Stimulated activated CD8-positive, alpha-beta memory T cell treated with anti-CD3 and anti-CD28 coated beads, Interleukin-12 subunit alpha, Interleukin-12 subunit beta, amount 100 ng/mL, for 4 hours (primary cell): ENCODE measurements around the gene TPBGL.
"Not testable (repeated sequence)": the region's sequence is repeated elsewhere in the genome, so short reads cannot be mapped to it uniquely, and the experiment has no call there.

Source experiments
- DNase-seq: peaks from one replicate; pipeline ENCODE4 v3.0.0-alpha.2; 2020; ENCODE audit warnings: low read depth

TPBGL gene

DNA sequence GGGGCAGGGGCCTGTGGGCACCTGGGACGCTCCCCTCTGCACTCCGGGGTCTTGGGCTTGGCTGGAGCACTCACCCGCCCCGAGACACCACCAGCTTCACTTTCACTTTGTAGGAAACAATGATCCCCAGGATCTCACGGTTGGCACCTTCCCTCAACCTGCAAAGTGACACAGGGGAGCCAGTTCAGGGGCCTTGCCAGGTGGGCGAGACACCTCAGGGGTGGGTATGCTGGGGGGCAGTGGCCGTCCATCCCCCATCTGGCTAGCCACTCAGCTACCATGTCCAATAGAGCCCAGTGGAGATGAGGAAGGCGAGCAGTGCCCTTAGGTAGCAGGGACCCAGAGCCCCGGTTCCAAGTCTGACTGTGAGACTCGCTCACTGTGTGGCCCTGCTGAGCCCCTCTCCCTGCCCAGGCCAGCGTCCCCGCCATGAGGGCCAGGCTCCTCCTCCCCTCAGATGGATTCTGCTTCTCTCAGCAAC is 32.3 kb downstream of the TPBGL start:
- no peak for DNase-seq

DNA sequence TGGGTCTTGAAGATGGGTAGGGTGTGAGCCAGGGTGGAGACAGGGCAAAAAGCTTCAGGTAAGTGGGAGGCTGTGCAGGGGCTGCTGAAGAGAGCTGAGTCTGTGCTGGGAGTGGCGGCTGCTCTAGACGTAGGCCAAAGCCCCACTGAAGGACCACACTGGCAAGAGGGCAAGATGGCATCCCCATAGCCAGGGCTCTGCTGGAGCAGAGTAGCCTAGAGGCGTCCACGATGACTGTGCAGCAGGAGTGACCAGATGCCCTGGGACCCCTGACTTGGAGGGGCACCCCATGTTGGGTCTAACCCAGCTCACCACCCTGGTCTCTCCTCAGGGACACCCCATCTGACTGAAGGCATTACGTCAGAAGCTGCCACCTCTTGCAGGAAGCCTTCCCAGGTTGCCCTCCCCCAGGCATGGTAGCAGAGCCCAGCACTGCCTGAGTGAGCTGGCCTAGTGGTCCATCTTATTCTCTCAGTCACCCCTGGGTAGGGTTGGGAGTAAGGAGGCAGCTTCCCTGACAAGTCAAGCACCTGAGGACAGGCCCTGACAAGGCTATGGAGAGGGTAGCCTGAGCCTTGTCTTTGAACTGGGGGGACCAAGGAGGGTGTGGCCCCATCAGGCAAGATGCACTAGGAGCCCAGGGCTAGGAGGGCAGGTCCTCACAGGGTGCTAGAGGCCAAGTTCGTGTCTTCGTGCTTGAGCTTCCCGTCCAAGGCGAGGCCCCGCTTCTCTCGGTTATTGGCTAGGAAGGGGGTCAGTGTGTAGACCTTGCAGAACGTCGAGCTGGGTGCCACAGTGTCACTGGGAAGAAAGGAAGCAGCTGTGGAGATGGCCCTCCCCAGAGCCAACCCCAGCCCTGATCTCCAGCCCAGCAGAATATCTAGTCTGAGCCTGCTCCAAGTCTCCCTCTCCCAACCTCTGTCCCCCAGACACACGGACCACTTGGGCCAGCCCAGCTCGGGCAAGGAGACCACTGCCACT is 33.1 kb downstream of the TPBGL start:
- DNase-seq, result no peak

DNA sequence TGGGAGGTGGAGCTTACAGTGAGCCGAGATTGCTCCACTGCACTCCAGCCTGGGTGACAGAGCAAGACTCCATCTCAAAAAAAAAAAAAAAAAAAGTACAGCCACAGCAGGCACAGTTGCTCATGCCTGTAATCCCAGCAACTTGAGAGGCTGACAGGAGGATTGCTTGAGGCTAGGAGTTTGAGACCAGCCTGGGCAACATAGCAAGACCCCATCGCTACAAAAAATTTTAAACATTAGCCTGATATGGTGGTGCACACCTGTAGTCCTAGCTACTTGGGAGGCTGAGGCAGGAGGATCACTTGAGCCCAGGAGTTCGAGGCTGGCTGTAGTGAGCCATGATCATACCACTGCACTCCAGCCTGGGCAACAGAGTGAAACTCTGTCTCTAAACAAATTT is 34.1 kb downstream of the TPBGL start:
- not testable (repeated sequence) for DNase-seq

DNA sequence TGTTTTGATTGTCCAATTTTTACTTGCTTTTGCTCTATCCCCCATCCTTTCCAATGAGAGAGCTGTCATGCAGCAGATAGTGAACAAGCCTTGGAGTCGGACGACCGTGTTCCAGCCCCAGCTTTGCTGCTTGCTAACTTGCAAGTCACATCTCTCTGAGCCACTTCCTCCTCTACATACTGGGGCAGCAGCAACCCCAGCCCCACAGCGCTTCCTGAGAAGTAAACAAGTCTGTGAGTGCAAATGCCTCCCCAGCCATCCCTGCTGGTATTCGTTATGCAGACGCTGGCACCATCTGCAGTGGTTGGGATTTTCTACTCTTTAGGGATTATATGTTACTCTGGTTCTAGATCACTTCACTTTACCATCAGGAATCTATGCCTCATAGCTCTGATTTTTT is 35.0 kb downstream of the TPBGL start:
- peak; percentile 33 for DNase-seq

DNA sequence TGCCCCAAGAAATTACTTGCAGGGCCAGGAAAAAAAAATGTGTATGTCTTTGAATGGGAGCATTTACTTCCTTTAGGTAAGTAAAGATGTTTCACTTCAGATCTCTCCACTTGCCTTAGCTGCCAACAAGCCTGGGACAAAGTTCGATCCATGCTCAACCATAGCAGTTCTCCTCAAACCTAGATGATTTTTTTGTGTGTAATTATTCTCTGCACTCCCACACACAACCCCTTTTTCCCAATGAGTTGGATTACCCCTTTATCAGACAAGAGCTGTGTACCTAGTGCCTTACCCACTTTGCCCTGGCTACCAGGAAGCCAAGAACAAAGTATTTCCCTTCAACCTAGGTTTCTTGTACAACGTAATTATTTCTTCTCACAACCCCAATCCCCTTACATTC is 35.6 kb downstream of the TPBGL start:
- DNase-seq, result no peak

DNA sequence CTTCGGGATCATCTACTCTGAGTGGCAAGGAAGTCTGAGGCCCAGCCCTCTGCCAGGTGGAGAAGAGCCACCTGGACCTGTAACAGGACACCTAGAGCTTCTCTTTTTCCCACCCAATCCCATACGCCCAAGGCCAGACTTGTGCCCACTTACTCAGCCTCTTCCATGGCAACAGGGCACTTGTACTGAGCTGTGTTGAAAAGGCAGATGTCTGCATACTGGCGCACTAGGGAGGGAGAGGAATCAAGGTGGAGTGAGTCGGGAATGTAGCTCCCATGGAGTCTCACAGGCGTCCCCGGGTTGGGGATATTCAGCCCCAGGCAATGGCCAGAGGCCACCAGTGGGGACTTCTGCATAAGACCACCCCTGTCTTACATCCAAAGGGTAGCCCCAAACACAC is 36.1 kb downstream of the TPBGL start:
- no peak for DNase-seq

DNA sequence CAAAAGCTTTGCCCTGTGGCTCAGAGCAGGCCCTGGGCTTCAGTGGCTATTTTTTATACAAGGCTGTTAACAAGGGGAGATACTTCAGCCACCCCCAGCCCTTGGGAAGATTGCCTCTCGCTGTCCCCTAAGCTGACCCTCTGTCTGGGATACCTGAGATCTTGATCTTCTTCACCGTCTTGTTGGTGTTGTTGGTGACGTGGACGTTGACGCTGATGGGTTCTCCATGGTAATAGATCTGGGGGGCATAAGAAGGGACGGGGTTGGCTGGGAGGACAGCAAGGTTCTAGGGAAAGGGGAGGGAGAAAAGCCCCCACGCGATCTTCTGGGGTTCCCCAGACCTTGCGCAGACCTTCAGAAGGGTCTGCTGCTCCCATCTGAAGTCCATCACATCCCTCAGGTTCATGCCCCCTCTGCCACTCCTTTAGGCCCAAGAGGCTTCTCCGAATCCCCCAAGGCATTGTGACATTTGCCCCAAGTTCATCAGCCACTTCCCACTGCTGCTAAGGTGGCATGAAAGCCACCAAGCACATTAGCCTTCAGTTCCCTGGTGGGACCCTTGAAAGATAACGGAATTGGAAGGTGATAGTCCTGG is 36.7 kb downstream of the TPBGL start:
- no peak for DNase-seq

DNA sequence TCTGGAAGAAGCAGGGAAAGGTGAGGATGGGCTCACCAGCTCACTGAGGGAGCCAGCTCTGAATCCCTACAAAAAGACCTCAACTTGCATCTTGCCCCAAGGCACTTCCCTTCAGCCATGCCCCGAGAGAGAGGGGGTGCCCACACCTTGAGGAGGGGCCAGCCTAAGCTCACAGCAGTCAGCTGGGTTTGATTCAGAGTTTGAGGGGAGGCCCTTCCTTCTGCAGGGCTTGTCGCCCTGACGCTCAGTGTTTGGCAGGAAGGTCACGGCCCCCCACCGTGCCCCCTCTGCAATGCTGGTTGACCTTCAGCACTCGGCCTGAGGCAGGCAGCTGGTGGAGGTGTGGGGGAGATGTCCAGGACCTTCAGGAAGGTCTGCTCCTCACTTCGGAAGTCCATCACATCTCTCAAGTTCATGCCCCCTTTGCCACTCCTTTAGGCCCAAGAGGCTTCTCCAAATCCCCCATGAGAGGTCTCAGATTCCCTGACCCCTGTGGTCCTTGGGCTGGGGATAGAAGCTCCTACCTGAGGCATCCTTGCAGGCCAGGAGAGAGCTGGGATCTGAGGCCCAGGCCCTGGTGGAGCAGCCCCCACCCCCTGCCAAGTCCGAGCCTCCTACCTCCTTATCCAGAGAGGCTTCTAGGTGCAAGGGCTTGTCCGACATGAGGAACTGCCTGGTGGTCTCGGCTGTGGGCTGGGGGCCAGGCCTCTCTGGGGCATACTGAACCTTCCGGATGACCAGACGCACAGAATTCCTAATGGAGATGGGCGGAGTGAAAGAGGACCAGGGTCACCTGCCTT is 37.6 kb downstream of the TPBGL start:
- DNase-seq, result no peak

DNA sequence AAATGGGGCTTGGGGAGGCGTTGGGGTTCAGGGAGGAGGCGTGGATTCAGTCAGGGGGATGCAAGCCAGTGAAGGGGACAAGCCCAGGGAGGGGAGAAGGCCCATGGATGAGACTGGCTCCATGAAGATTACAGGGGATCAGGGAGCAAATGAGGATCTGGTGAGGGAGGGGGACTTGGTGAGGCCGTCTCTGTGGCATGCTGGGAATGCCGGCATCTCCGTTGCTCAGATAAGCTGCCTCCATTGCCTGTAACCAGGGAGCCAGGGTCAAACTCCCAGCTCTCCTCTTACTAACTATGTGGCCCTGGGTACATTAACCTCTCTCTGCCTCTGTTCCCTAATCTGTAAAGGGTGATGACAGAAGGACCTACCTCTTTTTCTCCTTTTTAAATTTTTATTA is 38.7 kb downstream of the TPBGL start:
- DNase-seq, result no peak

DNA sequence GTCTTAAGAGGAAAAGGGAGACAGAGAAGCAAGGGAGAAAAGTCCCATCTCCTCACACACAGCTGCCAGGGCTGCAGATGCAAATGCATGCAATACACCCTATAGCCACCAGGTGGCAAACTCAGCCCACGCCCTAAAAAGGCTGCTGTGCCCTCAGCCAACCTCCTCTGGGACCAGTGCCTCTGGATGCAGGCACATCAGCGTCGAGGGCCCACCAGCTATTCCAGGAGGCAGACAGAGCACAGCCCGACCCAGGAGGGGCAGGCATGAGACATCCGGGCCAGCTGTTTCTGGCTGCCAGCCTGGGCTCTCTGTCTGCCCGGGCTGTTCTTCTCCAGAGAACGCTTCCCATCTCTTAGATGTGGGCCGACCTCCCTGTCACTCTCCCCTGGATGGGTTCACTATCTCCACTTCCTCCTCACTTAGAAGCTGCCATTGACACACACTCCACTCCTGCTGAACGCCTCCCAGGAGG is 39.7 kb downstream of the TPBGL start:
- DNase-seq, result peak; percentile 45

DNA sequence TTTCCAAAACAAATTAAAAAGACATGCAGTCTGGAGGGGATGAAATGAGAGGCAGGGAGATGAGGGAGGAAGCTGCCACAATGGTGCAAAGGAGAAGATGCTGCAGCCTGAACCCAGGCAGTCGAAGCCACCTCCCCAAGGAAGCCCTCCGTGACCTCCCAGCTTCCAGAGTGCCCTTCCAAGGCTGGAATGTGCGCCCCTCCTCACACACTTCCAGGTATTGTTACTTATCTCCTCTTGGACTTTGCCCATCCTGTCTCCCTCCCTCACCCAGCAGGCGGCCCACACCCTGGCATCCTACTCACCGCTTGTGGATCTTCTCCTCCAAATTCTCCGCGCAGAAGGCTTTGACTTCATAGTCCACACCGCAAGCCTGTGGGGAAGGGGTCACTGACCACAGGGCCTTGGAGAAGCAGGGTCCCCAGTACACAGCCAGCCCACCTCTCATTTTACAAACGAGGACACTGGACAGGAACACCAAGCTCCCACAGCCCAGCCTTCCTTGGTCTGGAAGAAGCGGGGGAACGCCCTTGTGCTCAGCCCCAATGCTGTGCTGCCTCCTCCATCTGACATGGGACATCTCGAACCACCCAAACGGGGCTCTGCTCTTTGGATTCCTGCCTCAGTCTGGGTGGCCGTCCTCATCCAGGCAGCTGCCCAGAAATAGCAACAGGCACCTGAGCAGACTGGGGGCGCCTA is 40.3 kb downstream of the TPBGL start:
- no peak for DNase-seq

DNA sequence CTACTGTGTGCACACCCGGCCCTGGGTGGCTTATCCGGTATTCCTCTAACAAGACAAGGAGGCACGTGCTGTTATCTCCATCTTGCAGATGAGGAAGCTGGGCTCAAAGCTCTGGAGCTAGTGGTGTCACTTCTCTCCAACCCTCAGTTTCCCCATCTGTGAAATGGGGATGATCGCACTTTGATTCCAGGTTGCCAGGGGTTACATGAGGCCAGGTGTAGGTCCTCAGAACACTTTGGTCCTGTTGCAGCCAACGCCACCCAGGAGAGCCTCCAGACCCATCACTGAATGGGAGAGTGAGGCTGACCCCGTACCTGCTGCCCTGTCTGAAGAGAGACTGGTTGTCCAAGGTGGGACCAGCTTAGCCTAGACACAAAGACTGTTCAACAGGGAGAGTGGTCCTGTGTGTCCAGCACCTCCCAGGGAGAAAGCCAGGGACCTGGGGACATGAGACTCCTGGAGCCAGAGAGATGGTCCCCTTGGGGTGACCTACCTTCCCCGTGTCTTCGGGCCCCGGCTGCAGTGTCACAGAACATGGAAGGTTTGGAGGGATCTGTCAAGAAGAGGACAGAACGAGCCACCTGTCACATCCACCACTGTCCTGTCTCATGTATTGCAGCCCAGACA is 41.0 kb downstream of the TPBGL start:
- DNase-seq, result no peak

DNA sequence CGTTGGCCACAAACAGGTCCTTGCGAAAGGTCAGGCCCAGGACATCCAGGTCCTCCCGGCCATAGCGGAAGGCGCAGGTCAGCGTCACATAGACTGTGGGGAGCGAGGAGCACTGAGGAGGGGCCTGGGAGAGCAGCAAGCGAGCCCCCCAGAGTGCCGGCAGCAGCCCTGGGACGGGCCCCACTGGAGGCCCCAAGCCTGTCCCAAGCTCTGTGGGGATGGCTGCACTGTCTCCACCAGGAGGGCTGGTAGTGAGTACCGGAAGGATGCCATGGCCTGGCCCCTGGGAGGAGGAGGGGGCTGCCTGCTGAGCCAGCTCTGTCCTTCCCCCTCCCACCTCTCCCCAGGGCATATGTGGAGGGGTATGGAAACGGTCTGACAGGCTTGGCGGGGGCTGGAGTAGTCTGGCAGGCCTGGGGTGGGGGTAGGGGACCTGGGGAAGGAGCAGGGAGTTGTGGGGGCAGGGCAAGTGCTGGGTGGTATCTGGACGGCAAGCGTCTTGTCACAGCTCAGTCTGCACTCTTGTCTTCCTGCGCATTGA is 42.9 kb downstream of the TPBGL start:
- no peak for DNase-seq

DNA sequence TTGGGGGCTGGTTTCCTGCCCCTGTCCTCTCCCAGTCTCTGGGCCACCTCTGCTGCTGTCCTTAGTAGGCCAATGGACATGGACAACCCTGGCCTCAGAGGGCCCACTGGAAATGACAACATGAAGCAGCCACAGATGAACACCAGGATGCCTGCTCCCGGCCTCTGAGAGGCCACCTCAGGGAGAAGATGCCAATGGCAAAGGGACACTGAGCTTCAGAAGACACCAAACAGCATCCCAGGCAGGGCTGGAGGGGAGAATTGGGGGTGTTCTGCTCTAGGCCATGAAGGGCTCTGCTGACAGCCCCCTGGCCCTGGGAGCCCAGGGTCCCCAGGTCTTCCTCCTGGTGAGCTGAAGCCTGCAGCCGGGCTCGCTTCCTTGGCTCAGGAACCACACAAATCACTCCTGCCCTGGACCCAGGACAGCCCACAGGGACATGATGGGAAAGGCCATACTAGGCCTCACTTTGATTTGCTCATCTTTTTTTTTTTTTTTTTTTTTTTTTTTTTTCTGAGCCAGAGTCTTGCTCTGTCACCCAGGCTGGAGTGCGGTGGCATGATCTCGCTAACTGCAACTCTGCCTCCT is 45.3 kb downstream of the TPBGL start:
- no peak for DNase-seq

DNA sequence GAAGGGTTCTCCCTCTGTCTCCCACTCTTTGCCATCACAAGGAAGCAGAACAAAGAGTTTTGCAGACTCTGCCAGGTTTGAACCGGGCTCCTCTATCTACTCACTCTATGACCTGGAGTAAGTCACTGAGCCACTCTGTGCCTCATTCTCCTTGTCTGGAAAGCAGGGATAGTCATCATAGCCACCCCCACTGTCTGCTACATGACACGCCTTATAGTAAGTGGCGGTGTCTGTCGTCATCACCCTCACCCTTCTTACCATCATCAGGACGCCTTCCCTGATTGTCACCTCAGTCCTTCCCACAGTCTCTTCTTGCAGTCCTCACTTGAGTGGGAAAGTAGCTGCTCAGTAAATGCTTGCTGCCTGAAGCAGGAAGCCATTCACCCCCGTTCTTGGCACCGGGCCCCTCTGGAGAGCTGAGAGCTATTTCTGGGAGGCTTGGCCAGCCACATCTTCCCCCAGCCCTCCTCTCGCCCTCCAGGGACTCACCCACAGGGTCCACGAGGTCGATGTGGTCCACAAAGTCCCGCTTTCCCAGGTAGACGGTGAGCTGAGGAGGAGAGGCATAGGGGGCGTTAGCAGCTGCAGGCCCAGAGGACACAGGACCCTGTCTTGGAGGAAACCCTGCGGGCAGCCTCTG is 46.4 kb downstream of the TPBGL start:
- no peak for DNase-seq

DNA sequence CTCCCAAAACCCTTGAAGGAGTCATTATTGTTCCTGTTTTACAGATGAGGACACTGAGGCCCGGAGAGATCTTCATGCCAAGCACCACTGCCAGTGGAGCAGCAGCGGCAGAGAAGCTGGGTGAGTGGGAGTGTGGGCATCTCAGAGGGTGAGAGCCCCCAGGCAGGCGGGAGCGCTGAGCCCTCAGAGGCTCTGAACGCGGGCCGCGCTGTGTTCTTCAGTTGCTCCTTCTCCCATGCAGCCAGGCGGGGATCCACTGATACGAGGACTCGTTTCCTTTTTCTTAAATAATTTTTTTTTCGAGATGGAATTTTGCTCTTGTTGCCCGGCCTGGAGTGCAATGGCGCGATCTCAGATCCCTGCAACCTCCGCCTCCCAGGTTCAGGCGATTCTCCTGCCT is 47.0 kb downstream of the TPBGL start:
- DNase-seq, result no peak

DNA sequence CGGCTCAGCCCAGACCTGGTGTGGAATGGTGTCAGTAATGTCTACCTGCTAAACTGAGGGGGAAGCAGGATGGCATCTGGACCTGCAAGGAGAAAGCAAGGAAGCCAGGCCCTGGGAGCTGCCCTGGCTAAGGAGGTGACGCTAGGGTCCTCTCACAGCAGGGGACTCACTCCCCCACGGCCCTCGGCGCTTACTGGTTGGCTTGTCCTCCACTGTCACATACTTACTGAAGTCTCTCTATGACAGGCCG is 48.9 kb downstream of the TPBGL start:
- no peak for DNase-seq

DNA sequence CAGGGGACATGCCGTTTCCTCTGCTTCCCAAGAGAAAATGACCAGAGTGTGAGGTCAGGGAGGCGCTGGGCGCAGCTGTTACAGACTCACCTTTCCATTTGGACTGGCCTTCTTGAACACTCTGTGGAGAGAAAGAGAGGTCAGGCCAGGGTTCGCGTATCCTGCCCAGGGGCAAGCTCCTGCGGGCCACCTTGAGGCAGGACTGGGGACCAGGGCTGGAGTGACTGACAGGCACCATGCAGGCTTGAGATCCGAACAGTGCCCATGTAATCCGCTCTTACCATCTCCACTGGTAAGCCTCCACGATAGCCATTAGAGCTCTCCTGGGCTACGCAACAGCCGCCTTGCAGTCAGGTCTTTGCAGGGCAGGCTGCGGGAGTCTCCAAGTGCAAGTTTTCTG is 49.3 kb downstream of the TPBGL start:
- DNase-seq, result no peak

DNA sequence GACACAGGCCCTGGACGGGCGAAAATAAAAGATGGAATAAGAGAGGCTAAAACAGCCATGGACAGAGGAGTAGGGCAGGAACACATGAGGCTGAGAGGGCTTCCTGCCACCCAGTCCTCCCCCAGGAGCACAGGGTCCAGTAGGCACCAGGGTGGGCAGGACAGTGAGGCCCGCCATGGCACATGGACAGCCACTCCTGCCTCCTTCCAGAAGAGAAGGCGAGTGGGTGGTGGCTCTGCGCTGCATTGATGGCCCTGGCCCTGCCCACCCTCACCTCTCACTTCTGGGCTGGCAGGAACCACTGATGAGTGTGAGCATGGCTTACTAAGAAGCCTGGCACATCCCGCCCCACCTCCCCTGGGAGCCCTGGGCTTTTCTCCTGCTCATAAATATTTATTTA is 51.2 kb downstream of the TPBGL start:
- no peak for DNase-seq

DNA sequence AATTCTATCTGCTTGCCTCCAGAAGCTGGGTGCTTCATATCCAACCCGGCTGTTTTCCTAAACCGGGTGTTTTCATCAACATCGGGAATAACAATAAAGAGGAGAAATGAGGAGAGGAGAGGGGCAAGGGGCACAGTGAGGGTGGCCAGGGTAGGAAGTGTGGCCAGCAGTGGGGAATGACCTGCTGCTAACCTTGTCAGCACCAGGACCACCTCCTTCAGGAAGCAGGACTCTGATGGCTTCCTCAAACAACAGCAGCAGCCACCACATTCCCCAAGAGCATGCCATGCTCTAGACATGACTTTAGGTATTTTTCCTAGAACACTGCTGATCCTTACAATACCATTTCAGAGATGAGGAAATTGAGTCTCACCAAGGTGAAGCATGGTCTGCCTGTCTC is 52.4 kb downstream of the TPBGL start:
- DNase-seq, result no peak
